Activated T-helper 17 cell treated with anti-CD3 and anti-CD28 coated beads, Interleukin-2, amount 50 U/mL, for 72 hours (primary cell): ENCODE measurements around the gene POLR2J. TPM values are rescaled to one million over a fixed set of nuclear protein-coding genes. Genes with fewer than 3 reads are reported as not detected.
"Not testable (repeated sequence)": the region's sequence is repeated elsewhere in the genome, so short reads cannot be mapped to it uniquely, and the experiment has no call there.

ENCODE experiments used
- ATAC-seq: fragments of 150-1000 bp; cut with Tn5 transposase; replicated peaks from 2 replicates; pipeline ENCODE4 v1.10.0; 2021; ENCODE audit warnings: mild to moderate bottlenecking, moderate library complexity
- H3K27ac Mint-ChIP-seq: one replicate; pipeline ENCODE4 v1.8.0; 2022; ENCODE audit warnings: mixed read lengths
- H3K27me3 Mint-ChIP-seq: one replicate; pipeline ENCODE4 v1.8.0; 2022; ENCODE audit warnings: mixed read lengths
- H3K36me3 Mint-ChIP-seq: one replicate; pipeline ENCODE4 v1.8.0; 2022; ENCODE audit warnings: low read depth, mild to moderate bottlenecking, mixed read lengths
- H3K4me1 Mint-ChIP-seq: one replicate; pipeline ENCODE4 v1.8.0; 2022; ENCODE audit warnings: mixed read lengths
- H3K4me3 Mint-ChIP-seq: one replicate; pipeline ENCODE4 v1.8.0; 2022; ENCODE audit warnings: mild to moderate bottlenecking, mixed read lengths
- H3K9me3 Mint-ChIP-seq: one replicate; pipeline ENCODE4 v1.8.0; 2022; ENCODE audit warnings: mixed read lengths
- total RNA-seq, 2 donors: library from RNA; stranded (reverse); gene quantifications; one replicate each; pipeline ENCODE4 v1.2.3, GENCODE V29; 2022

POLR2J gene
- 10 to 100 TPM; 63.5 to 74.2 TPM for total RNA-seq

- H3K36me3 Mint-ChIP-seq, H3K4me1 Mint-ChIP-seq, H3K27me3 Mint-ChIP-seq, H3K27ac Mint-ChIP-seq, H3K9me3 Mint-ChIP-seq: not testable (repeated sequence)
- H3K4me3 Mint-ChIP-seq: peak within 1 kb of the TSS; percentile 64
- peak; percentile 85 for ATAC-seq
Observed at GRCh38 chr7:102478314-102479208, at the start of gene POLR2J. Gene POLR2J, minus strand, starts transcription at chr7:102478922. Its CDS starts 62 bp downstream, at chr7:102478860.

GRCh38 chr7:102527822-102528793 lies 49.4 kb upstream of the POLR2J start:
- ATAC-seq, H3K27me3 Mint-ChIP-seq, H3K27ac Mint-ChIP-seq, H3K36me3 Mint-ChIP-seq, H3K4me1 Mint-ChIP-seq, H3K9me3 Mint-ChIP-seq, H3K4me3 Mint-ChIP-seq: not testable (repeated sequence)

GRCh38 chr7:102527182-102527581 lies 48.5 kb upstream of the POLR2J start:
- ATAC-seq, H3K9me3 Mint-ChIP-seq, H3K27ac Mint-ChIP-seq, H3K4me1 Mint-ChIP-seq, H3K27me3 Mint-ChIP-seq, H3K4me3 Mint-ChIP-seq, H3K36me3 Mint-ChIP-seq: not testable (repeated sequence)

GRCh38 chr7:102524803-102525202 lies 46.1 kb upstream of the POLR2J start:
- not testable (repeated sequence) for H3K4me3 Mint-ChIP-seq, H3K4me1 Mint-ChIP-seq, H3K36me3 Mint-ChIP-seq, ATAC-seq, H3K27ac Mint-ChIP-seq, H3K9me3 Mint-ChIP-seq, H3K27me3 Mint-ChIP-seq

- not testable (repeated sequence) for H3K9me3 Mint-ChIP-seq, ATAC-seq, H3K27ac Mint-ChIP-seq, H3K4me3 Mint-ChIP-seq, H3K36me3 Mint-ChIP-seq, H3K27me3 Mint-ChIP-seq, H3K4me1 Mint-ChIP-seq
Observed at GRCh38 chr7:102520797-102521196, 42.1 kb upstream of the POLR2J start.

- peak; percentile 92 for ATAC-seq
- not testable (repeated sequence) for H3K4me1 Mint-ChIP-seq, H3K27ac Mint-ChIP-seq, H3K36me3 Mint-ChIP-seq, H3K9me3 Mint-ChIP-seq, H3K27me3 Mint-ChIP-seq
- peak within 1 kb of the TSS; percentile 46 for H3K4me3 Mint-ChIP-seq
Observed at GRCh38 chr7:102517550-102518147, 38.9 kb upstream of the POLR2J start, which contains the start of gene RASA4B. Gene RASA4B, minus strand, starts transcription at chr7:102517777. Its CDS starts 67 bp downstream, at chr7:102517710.

- H3K9me3 Mint-ChIP-seq, H3K36me3 Mint-ChIP-seq, H3K27ac Mint-ChIP-seq, H3K4me1 Mint-ChIP-seq, H3K4me3 Mint-ChIP-seq, H3K27me3 Mint-ChIP-seq: not testable (repeated sequence)
- peak; percentile 34 for ATAC-seq
Observed at GRCh38 chr7:102516951-102517350, 38.2 kb upstream of the POLR2J start.

GRCh38 chr7:102515889-102516288 lies 37.2 kb upstream of the POLR2J start:
- H3K36me3 Mint-ChIP-seq, H3K9me3 Mint-ChIP-seq, H3K4me3 Mint-ChIP-seq, H3K27me3 Mint-ChIP-seq, H3K27ac Mint-ChIP-seq, H3K4me1 Mint-ChIP-seq, ATAC-seq: not testable (repeated sequence)

GRCh38 chr7:102514881-102515721 lies 36.4 kb upstream of the POLR2J start:
- H3K36me3 Mint-ChIP-seq, H3K27ac Mint-ChIP-seq, H3K4me3 Mint-ChIP-seq, H3K27me3 Mint-ChIP-seq, H3K4me1 Mint-ChIP-seq, H3K9me3 Mint-ChIP-seq: not testable (repeated sequence)
- peak; percentile 24 for ATAC-seq

GRCh38 chr7:102512642-102513221 lies 34.0 kb upstream of the POLR2J start:
- not testable (repeated sequence) for H3K4me3 Mint-ChIP-seq

GRCh38 chr7:102511860-102512522 lies 33.3 kb upstream of the POLR2J start:
- H3K4me3 Mint-ChIP-seq, H3K27me3 Mint-ChIP-seq, H3K9me3 Mint-ChIP-seq, H3K27ac Mint-ChIP-seq, H3K36me3 Mint-ChIP-seq, H3K4me1 Mint-ChIP-seq: not testable (repeated sequence)
- ATAC-seq: peak; percentile 55

More at GRCh38 chr7:102512642-102513221, 34.0 kb upstream of the POLR2J start:
- not testable (repeated sequence) for H3K4me1 Mint-ChIP-seq, H3K27ac Mint-ChIP-seq, H3K27me3 Mint-ChIP-seq, H3K36me3 Mint-ChIP-seq, H3K9me3 Mint-ChIP-seq, ATAC-seq

GRCh38 chr7:102510575-102510974 lies 31.9 kb upstream of the POLR2J start:
- H3K4me3 Mint-ChIP-seq, H3K9me3 Mint-ChIP-seq, ATAC-seq, H3K27ac Mint-ChIP-seq, H3K4me1 Mint-ChIP-seq, H3K27me3 Mint-ChIP-seq, H3K36me3 Mint-ChIP-seq: not testable (repeated sequence)

- H3K4me3 Mint-ChIP-seq, H3K27me3 Mint-ChIP-seq, H3K27ac Mint-ChIP-seq, ATAC-seq, H3K36me3 Mint-ChIP-seq, H3K4me1 Mint-ChIP-seq, H3K9me3 Mint-ChIP-seq: not testable (repeated sequence)
Observed at GRCh38 chr7:102507410-102508088, 28.8 kb upstream of the POLR2J start.
